PC-3 (cell line): ENCODE data around the gene RDH16. TPM values are rescaled to one million over a fixed set of nuclear protein-coding genes. Genes with fewer than 3 reads are reported as not detected.

Experiments
- ATAC-seq: fragments of 200-7000 bp; cut with Tn5 transposase; 2 replicates; pipeline ENCODE4 v1.9.1; 2020; ENCODE audit warnings: mild to moderate bottlenecking, moderate library complexity
- BruUV-seq: library from RNA; stranded (reverse); fragments of 400-500 nt; replicated peaks from 2 replicates; lab custom pipeline; 2021; lab: Mats Ljungman, UMichigan
- CTCF ChIA-PET: fragments of 300-600 bp; sonication (Branson Sonifier 250); formaldehyde crosslinking; loops from one replicate; lab custom pipeline; 2022; ENCODE audit warnings: antibody characterized with exemption; lab: Charles Lee
- POLR2A ChIA-PET: fragments of 300-600 bp; sonication (Branson Sonifier 250); formaldehyde crosslinking; loops from one replicate; lab custom pipeline; 2022; ENCODE audit warnings: antibody characterized with exemption; ENCODE audit not compliant: unreplicated experiment; lab: Charles Lee
- DNase-seq: peaks from one replicate; pipeline ENCODE4 v3.0.0-alpha.2; 2015
- H2AFZ ChIP-seq: fragments of 300-600 bp; sonication (generic); 2 replicates; pipeline ENCODE4 v1.6.0; 2016; ENCODE audit warnings: antibody characterized with exemption, low read length
- H3F3A ChIP-seq: fragments of 300-600 bp; sonication (generic); one replicate; pipeline ENCODE4 v1.6.0; 2017; ENCODE audit warnings: antibody characterized with exemption, low read length, control low read depth, mild to moderate bottlenecking; ENCODE audit not compliant: unreplicated experiment
- H3K27ac ChIP-seq: fragments of 300-600 bp; sonication (generic); 2 replicates; pipeline ENCODE4 v1.5.1; 2016; ENCODE audit warnings: mild to moderate bottlenecking, low read length
- H3K27me3 ChIP-seq: fragments of 300-600 bp; sonication (generic); 2 replicates; pipeline ENCODE4 v1.6.1; 2016; ENCODE audit warnings: low read length, mixed read lengths
- H3K36me3 ChIP-seq: fragments of 300-600 bp; sonication (generic); 2 replicates; pipeline ENCODE4 v1.6.1; 2016; ENCODE audit warnings: low read depth, mixed run types, low read length, mixed read lengths
- H3K4me1 ChIP-seq: fragments of 300-600 bp; sonication (generic); 2 replicates; pipeline ENCODE4 v1.5.1; 2016; ENCODE audit warnings: low read length; ENCODE audit not compliant: insufficient read depth
- H3K4me2 ChIP-seq: fragments of 300-600 bp; sonication (generic); 2 replicates; pipeline ENCODE4 v1.6.0; 2016; ENCODE audit warnings: low read length
- H3K4me3 ChIP-seq: fragments of 300-600 bp; sonication (generic); 2 replicates; pipeline ENCODE4 v1.5.1; 2016; ENCODE audit warnings: mild to moderate bottlenecking, low read length, mixed read lengths
- H3K79me2 ChIP-seq: fragments of 300-600 bp; sonication (generic); 2 replicates; pipeline ENCODE4 v1.6.1; 2017; ENCODE audit warnings: low read length, mixed read lengths
- H3K9ac ChIP-seq: fragments of 300-600 bp; sonication (generic); 2 replicates; pipeline ENCODE4 v1.6.0; 2016; ENCODE audit warnings: mild to moderate bottlenecking, low read length
- H3K9me2 ChIP-seq: fragments of 300-600 bp; sonication (generic); replicated peaks from 2 replicates; pipeline ENCODE4 v1.6.1; 2016; ENCODE audit warnings: mixed run types, low read length, mixed read lengths
- H3K9me3 ChIP-seq: fragments of 300-600 bp; sonication (generic); 2 replicates; pipeline ENCODE4 v1.6.1; 2016; ENCODE audit warnings: low read length, mixed read lengths
- H4K20me1 ChIP-seq: fragments of 300-600 bp; sonication (generic); 2 replicates; pipeline ENCODE4 v1.6.1; 2016; ENCODE audit warnings: low read length, mixed read lengths
- EZH2 ChIP-seq: fragments of 300-600 bp; sonication (generic); IDR thresholded peaks from one replicate; pipeline ENCODE4 v1.6.1; 2017; ENCODE audit warnings: antibody characterized with exemption, mild to moderate bottlenecking, low read length; ENCODE audit not compliant: unreplicated experiment
- EZH2phosphoT487 ChIP-seq: fragments of 300-600 bp; sonication (generic); IDR thresholded peaks from 2 replicates; pipeline ENCODE4 v1.6.1; 2018; ENCODE audit warnings: mild to moderate bottlenecking, antibody characterized with exemption, low read length, borderline replicate concordance
- intact Hi-C: fragments of 100-400 bp; cut with micrococcal nuclease; formaldehyde crosslinking; loops from 2 replicates; pipeline ENCODE4 v1.9.0; 2023
- total RNA-seq: library from RNA; depleted of rRNA; stranded (reverse); fragments of >200 nt; gene quantifications from 2 replicates; pipeline ENCODE4 v1.2.3, GENCODE V29; 2014
- TF ChIP-seq, protein P1 (sequence below): fragments of 300-600 bp; sonication (generic); conservative IDR thresholded peaks from 2 replicates; pipeline ENCODE4 v1.5.1; 2017; ENCODE audit warnings: antibody characterized with exemption, low read depth, mild to moderate bottlenecking, low read length

Gene RDH16
- total RNA-seq, 1 experiment from 2014 or later: 0.73 TPM

GRCh38 chr12:56995930-56996496 lies 38.6 kb upstream of the RDH16 start:
- DNase-seq: no peak
- 0 out of 2 replicates have a peak, but pooled peaks cover 3% of the 10 kb centered on the region for H3K36me3 ChIP-seq
- H3K27me3 ChIP-seq: no peaks in the 10 kb centered on the region
- H3K9me3 ChIP-seq: no peaks in the 10 kb centered on the region
- peaks cover 7% of the 10 kb centered on the region; the same call in 1 of the 2 replicates for H3K4me1 ChIP-seq
- intact Hi-C loops: no loop called here
- H3F3A ChIP-seq: no peaks in the 10 kb centered on the region
- ChIA-PET CTCF (no interaction called here), POLR2A (no interaction called here)
- no TSS peak for BruUV-seq
- 0 out of 2 replicates have a peak, but pooled peaks cover 9% of the 10 kb centered on the region for H3K79me2 ChIP-seq
- H3K4me3 ChIP-seq: no peak overlapping the region
- no peak overlapping the region for H3K27ac ChIP-seq
- ATAC-seq: no peak
- no peak overlapping the region for H2AFZ ChIP-seq
- no peak overlapping the region for H3K4me2 ChIP-seq
- no peaks in the 10 kb centered on the region for H3K9me2 ChIP-seq
- H3K9ac ChIP-seq: no peak overlapping the region
- TF ChIP-seq EZH2: no peak
- no peaks in the 10 kb centered on the region for H4K20me1 ChIP-seq

GRCh38 chr12:56995201-56995929 lies 38.0 kb upstream of the RDH16 start:
- no peak overlapping the region for H2AFZ ChIP-seq
- CTCF ChIA-PET: no interaction called here
- no peak overlapping the region for H3K4me2 ChIP-seq
- H3K36me3 ChIP-seq: 0 out of 2 replicates have a peak, but pooled peaks cover 1% of the 10 kb centered on the region
- no peaks in the 10 kb centered on the region for H4K20me1 ChIP-seq
- no peak overlapping the region for H3K27ac ChIP-seq
- intact Hi-C loops: no loop called here
- BruUV-seq: no TSS peak
- H3F3A ChIP-seq: no peaks in the 10 kb centered on the region
- H3K9me2 ChIP-seq: no peaks in the 10 kb centered on the region
- no peak for TF ChIP-seq EZH2
- TF ChIP-seq EZH2phosphoT487: no peak
- TF ChIP-seq, protein P1, sequence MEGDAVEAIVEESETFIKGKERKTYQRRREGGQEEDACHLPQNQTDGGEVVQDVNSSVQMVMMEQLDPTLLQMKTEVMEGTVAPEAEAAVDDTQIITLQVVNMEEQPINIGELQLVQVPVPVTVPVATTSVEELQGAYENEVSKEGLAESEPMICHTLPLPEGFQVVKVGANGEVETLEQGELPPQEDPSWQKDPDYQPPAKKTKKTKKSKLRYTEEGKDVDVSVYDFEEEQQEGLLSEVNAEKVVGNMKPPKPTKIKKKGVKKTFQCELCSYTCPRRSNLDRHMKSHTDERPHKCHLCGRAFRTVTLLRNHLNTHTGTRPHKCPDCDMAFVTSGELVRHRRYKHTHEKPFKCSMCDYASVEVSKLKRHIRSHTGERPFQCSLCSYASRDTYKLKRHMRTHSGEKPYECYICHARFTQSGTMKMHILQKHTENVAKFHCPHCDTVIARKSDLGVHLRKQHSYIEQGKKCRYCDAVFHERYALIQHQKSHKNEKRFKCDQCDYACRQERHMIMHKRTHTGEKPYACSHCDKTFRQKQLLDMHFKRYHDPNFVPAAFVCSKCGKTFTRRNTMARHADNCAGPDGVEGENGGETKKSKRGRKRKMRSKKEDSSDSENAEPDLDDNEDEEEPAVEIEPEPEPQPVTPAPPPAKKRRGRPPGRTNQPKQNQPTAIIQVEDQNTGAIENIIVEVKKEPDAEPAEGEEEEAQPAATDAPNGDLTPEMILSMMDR: no peak
- POLR2A ChIA-PET: no interaction called here
- H3K4me3 ChIP-seq: no peak overlapping the region
- no peaks in the 10 kb centered on the region for H3K9me3 ChIP-seq
- ATAC-seq (no peak), DNase-seq (no peak)
- 0 out of 2 replicates have a peak, but pooled peaks cover 5% of the 10 kb centered on the region for H3K79me2 ChIP-seq
- H3K4me1 ChIP-seq: peaks cover 7% of the 10 kb centered on the region; the same call in 1 of the 2 replicates
- H3K27me3 ChIP-seq: no peaks in the 10 kb centered on the region
- H3K9ac ChIP-seq: no peak overlapping the region

DNA sequence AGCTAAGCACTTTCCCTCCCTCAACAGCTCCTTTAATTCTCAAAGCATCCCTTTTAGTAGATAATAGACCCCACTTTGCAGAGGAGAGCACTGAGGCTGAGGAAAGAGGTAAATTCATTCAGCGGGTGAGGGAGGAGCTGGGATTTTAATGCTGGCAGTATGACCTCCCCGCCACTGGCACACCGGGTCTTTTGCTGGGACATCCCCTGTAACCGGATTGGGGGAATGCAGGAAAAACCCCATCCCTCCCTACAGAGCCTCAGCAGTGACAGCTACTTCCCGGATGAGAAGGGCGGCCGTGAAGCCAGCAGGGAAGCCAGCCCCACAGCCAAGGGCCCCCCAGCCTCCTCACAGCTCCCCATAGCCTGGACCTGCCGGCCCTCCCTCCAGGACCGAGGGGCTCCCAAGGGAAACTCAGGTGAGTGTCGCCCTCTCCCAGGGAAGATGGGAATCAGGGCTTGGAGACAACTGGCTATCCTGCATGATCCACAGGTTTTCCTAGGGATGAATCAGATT lies 36.9 kb upstream of the RDH16 start:
- DNase-seq (no peak), ATAC-seq (no peak)
- H4K20me1 ChIP-seq: no peaks in the 10 kb centered on the region
- no peaks in the 10 kb centered on the region for H3K79me2 ChIP-seq
- intact Hi-C loops: no loop called here
- no peaks in the 10 kb centered on the region for H3K9me2 ChIP-seq
- H3K36me3 ChIP-seq: no peaks in the 10 kb centered on the region
- POLR2A ChIA-PET: no interaction called here
- H3K9me3 ChIP-seq: no peaks in the 10 kb centered on the region
- no peak overlapping the region for H2AFZ ChIP-seq
- no peak overlapping the region for H3K9ac ChIP-seq
- no peak for TF ChIP-seq EZH2
- TF ChIP-seq EZH2phosphoT487: no peak
- TF ChIP-seq, protein P1: no peak
- CTCF ChIA-PET: no interaction called here
- no peak overlapping the region for H3K4me2 ChIP-seq
- peaks cover 1% of the 10 kb centered on the region; the same call in 1 of the 2 replicates for H3K4me1 ChIP-seq
- H3K27me3 ChIP-seq: no peaks in the 10 kb centered on the region
- H3F3A ChIP-seq: no peaks in the 10 kb centered on the region
- no peak overlapping the region for H3K4me3 ChIP-seq
- BruUV-seq: no TSS peak
- no peak overlapping the region for H3K27ac ChIP-seq
